Upper lobe of left lung (tissue), 4 donors: ENCODE measurements around the gene RNASE13.

Experiments
- POLR2AphosphoS5 ChIP-seq, 2 donors: sonication (generic); formaldehyde crosslinking; IDR thresholded peaks; one replicate each; pipeline ENCODE4 v1.5.1; 2017; ENCODE audit warnings: antibody characterized with exemption in 2 of 2
- TF ChIP-seq, protein P1 (sequence below), 6 experiments: fragments of 450-650 bp in 4 of 6; fragments of 200-600 bp in 2 of 6; sonication (generic) in 2 of 6; IDR thresholded peaks; one replicate each; pipeline ENCODE4 v1.5.1; 2016 to 2019; ENCODE audit warnings: antibody characterized with exemption in 6 of 6

DNA sequence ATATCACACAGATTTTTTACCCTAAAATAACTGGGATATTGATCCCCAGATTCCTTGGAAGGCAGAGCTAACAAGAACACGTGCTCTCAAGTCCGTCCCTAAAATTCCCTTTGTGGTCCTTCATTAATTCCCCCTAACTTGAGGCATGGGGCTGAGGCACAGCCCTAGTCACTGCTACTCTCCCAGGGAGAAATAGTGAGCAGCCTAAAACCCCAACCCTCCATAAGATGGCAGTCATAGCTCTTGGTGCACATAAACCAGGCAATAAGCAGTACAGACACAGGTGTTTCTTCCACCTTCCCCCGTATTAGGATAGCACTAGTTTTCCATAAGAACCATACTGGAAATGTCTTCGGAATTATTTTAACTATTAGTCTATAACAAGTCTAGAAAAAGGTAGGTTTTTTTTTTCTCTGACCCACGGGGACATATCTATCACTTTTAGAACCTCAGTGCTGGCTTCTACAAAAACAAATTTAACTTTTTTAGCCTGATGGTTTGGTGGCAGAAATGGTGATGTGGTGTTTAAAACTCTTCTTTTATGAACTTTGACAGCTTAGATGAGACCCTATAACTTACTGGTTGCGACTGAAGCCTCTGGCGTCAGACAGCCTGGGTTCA is 32.4 kb upstream of the RNASE13 start:
- TF ChIP-seq, protein P1, sequence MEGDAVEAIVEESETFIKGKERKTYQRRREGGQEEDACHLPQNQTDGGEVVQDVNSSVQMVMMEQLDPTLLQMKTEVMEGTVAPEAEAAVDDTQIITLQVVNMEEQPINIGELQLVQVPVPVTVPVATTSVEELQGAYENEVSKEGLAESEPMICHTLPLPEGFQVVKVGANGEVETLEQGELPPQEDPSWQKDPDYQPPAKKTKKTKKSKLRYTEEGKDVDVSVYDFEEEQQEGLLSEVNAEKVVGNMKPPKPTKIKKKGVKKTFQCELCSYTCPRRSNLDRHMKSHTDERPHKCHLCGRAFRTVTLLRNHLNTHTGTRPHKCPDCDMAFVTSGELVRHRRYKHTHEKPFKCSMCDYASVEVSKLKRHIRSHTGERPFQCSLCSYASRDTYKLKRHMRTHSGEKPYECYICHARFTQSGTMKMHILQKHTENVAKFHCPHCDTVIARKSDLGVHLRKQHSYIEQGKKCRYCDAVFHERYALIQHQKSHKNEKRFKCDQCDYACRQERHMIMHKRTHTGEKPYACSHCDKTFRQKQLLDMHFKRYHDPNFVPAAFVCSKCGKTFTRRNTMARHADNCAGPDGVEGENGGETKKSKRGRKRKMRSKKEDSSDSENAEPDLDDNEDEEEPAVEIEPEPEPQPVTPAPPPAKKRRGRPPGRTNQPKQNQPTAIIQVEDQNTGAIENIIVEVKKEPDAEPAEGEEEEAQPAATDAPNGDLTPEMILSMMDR (IDR thresholded peaks at IDR 0.05): no peak
- no peak for TF ChIP-seq POLR2AphosphoS5 (IDR thresholded peaks at IDR 0.05)
